HCT116 (cell line): ENCODE measurements around the gene GRAMD2A. TPM values are rescaled to one million over a fixed set of nuclear protein-coding genes. Genes with fewer than 3 reads are reported as not detected.

Source experiments
- ATAC-seq: fragments of 200-7000 bp; cut with Tn5 transposase; 2 replicates; pipeline ENCODE4 v1.9.1; 2020; ENCODE audit warnings: mild to moderate bottlenecking, moderate library complexity
- BruUV-seq: library from RNA; stranded (reverse); fragments of 400-500 nt; replicated peaks from 2 replicates; lab custom pipeline; 2021; lab: Mats Ljungman, UMichigan
- CTCF ChIA-PET: fragments of 300-600 bp; sonication (Branson Sonifier 250); formaldehyde crosslinking; loops from one replicate; lab custom pipeline; 2021; ENCODE audit warnings: antibody characterized with exemption; lab: Charles Lee
- POLR2A ChIA-PET: fragments of 300-600, 350-600 bp; sonication (Branson Sonifier 250); formaldehyde crosslinking; loops from one replicate; lab custom pipeline; 2021; ENCODE audit warnings: antibody characterized with exemption; lab: Charles Lee
- RAD21 ChIA-PET, 2 experiments: fragments of 300-600 bp; sonication (Branson Sonifier 250); formaldehyde crosslinking; loops; one replicate each; lab custom pipeline; 2023; ENCODE audit warnings: low total read pairs in 2 of 2; ENCODE audit not compliant: uncharacterized antibody in 2 of 2, unreplicated experiment in 2 of 2, low non-redundant PET in 1 of 2; lab: Charles Lee
- DNase-seq: peaks from one replicate; pipeline ENCODE4 v3.0.0-alpha.2; 2010; ENCODE audit warnings: low read depth, low spot score
- H2AFZ ChIP-seq: fragments of 200-600 bp; shearing (Covaris generic), sonication (generic); 2 replicates; pipeline ENCODE4 v1.6.1; 2017; ENCODE audit warnings: low read depth, mixed run types, mixed read lengths, antibody characterized with exemption, low read length; ENCODE audit not compliant: poor library complexity, severe bottlenecking
- H3K27ac ChIP-seq: 2 replicates; pipeline ENCODE4 v1.5.1; 2012; ENCODE audit warnings: low read depth, low read length
- H3K27me3 ChIP-seq: fragments of 200-600 bp; sonication (generic); 2 replicates; pipeline ENCODE4 v1.6.1; 2016; ENCODE audit warnings: mixed run types, low read length, mixed read lengths; ENCODE audit not compliant: insufficient read depth
- H3K36me3 ChIP-seq, 2 experiments: fragments of 200-500 bp in 1 of 2; fragments of 200-600 bp in 1 of 2; sonication (Bioruptor generic) in 1 of 2; sonication (generic) in 1 of 2; 2 replicates each; pipeline versions ENCODE4 v1.5.1 to v1.6.1; 2014 to 2016; ENCODE audit warnings: low read length in 2 of 2, inconsistent platforms in 1 of 2, mixed read lengths in 1 of 2, mixed run types in 1 of 2; ENCODE audit not compliant: insufficient read depth in 2 of 2, control insufficient read depth in 1 of 2
- H3K4me1 ChIP-seq, 2 experiments: fragments of 200-600 bp in 1 of 2; sonication (generic) in 1 of 2; 2 replicates each; pipeline versions ENCODE4 v1.5.1 to v1.6.1; 2012 to 2017; ENCODE audit warnings: low read length in 2 of 2, inconsistent platforms in 1 of 2, mild to moderate bottlenecking in 1 of 2, mixed read lengths in 1 of 2, mixed run types in 1 of 2, moderate library complexity in 1 of 2; ENCODE audit not compliant: insufficient read depth in 2 of 2, control insufficient read depth in 1 of 2
- H3K4me2 ChIP-seq: fragments of 200-600 bp; sonication (generic); 2 replicates; pipeline ENCODE4 v1.6.1; 2017; ENCODE audit warnings: mixed run types, low read length, mixed read lengths
- H3K4me3 ChIP-seq, 2 experiments: fragments of 200-600 bp in 1 of 2; sonication (generic) in 1 of 2; replicated peaks in 1 of 2; 2 replicates each; pipeline ENCODE4 v1.5.1; 2011 to 2016; ENCODE audit warnings: low read length in 2 of 2, control low read depth in 1 of 2, low read depth in 1 of 2, mild to moderate bottlenecking in 1 of 2, mixed read lengths in 1 of 2, mixed run types in 1 of 2
- H3K79me2 ChIP-seq: fragments of 200-600 bp; sonication (generic); 2 replicates; pipeline ENCODE4 v1.6.1; 2017; ENCODE audit warnings: mild to moderate bottlenecking, mixed run types, low read length, moderate library complexity, mixed read lengths; ENCODE audit not compliant: insufficient read depth
- H3K9ac ChIP-seq: fragments of 200-600 bp; sonication (generic); 2 replicates; pipeline ENCODE4 v1.6.1; 2016; ENCODE audit warnings: low read length, mixed read lengths
- H3K9me2 ChIP-seq: fragments of 200-600 bp; sonication (generic), shearing (Covaris generic); 2 replicates; pipeline ENCODE4 v1.6.1; 2017; ENCODE audit warnings: mixed run types, mild to moderate bottlenecking, moderate library complexity; ENCODE audit not compliant: insufficient read depth
- H3K9me3 ChIP-seq, 2 experiments: fragments of 200-500 bp in 1 of 2; fragments of 200-600 bp in 1 of 2; sonication (Bioruptor generic) in 1 of 2; sonication (generic) in 1 of 2; 2 replicates each; pipeline ENCODE4 v1.6.1; 2014 to 2017; ENCODE audit warnings: low read length in 2 of 2, mixed read lengths in 2 of 2, inconsistent platforms in 1 of 2, low read depth in 1 of 2, mild to moderate bottlenecking in 1 of 2, mixed run types in 1 of 2, moderate library complexity in 1 of 2; ENCODE audit not compliant: control insufficient read depth in 1 of 2, insufficient read depth in 1 of 2
- H4K20me1 ChIP-seq: fragments of 200-600 bp; sonication (generic), shearing (Covaris generic); 2 replicates; pipeline ENCODE4 v1.6.1; 2017; ENCODE audit warnings: mixed run types, mild to moderate bottlenecking, moderate library complexity; ENCODE audit not compliant: insufficient read depth
- CEBPB ChIP-seq: IDR thresholded peaks from 2 replicates; pipeline ENCODE4 v1.6.1; 2012; ENCODE audit warnings: low read depth
- EGR1 ChIP-seq: IDR thresholded peaks from 2 replicates; pipeline ENCODE4 v1.6.1; 2012; ENCODE audit warnings: low read depth
- FOSL1 ChIP-seq: IDR thresholded peaks from 2 replicates; pipeline ENCODE4 v1.6.1; 2012; ENCODE audit warnings: low read depth
- JUND ChIP-seq: IDR thresholded peaks from 2 replicates; pipeline ENCODE4 v1.6.1; 2012
- RAD21 ChIP-seq: IDR thresholded peaks from 2 replicates; pipeline ENCODE4 v1.6.1; 2012; ENCODE audit warnings: low read depth, mild to moderate bottlenecking
- SP1 ChIP-seq: IDR thresholded peaks from 2 replicates; pipeline ENCODE4 v1.6.1; 2012; ENCODE audit warnings: low read depth
- TCF7L2 ChIP-seq: IDR thresholded peaks from 2 replicates; pipeline ENCODE4 v1.7.0; 2011; ENCODE audit warnings: borderline replicate concordance, inconsistent platforms; ENCODE audit not compliant: insufficient read depth, insufficient read length; ENCODE audit errors: extremely low read depth
- ZNF274 ChIP-seq: fragments of 200-500 bp; sonication (Bioruptor generic); IDR thresholded peaks from 2 replicates; pipeline ENCODE4 v1.6.1; 2014; ENCODE audit warnings: mild to moderate bottlenecking, low read depth, low read length, inconsistent platforms
- intact Hi-C: fragments of 100-400 bp; cut with micrococcal nuclease; formaldehyde crosslinking; loops from 2 replicates; pipeline ENCODE4 v1.10.0; 2022
- total RNA-seq: library from RNA; stranded (reverse); gene quantifications from one replicate; pipeline ENCODE4 v1.2.1, GENCODE V29; 2021; ENCODE audit not compliant: unreplicated experiment
- TF ChIP-seq, protein P1 (sequence below): IDR thresholded peaks from 2 replicates; pipeline ENCODE4 v1.6.1; 2011; ENCODE audit warnings: mild to moderate bottlenecking, low read length, moderate library complexity; ENCODE audit not compliant: insufficient replicate concordance; ENCODE audit errors: extremely low read depth
- TF ChIP-seq, protein P2 (sequence below): IDR thresholded peaks from 2 replicates; pipeline ENCODE4 v1.6.1; 2012
- TF ChIP-seq, protein P3 (sequence below): IDR thresholded peaks from 2 replicates; pipeline ENCODE4 v1.6.1; 2012

The GRAMD2A gene
- total RNA-seq, 1 experiment from 2014 or later = 8.0 TPM

DNA sequence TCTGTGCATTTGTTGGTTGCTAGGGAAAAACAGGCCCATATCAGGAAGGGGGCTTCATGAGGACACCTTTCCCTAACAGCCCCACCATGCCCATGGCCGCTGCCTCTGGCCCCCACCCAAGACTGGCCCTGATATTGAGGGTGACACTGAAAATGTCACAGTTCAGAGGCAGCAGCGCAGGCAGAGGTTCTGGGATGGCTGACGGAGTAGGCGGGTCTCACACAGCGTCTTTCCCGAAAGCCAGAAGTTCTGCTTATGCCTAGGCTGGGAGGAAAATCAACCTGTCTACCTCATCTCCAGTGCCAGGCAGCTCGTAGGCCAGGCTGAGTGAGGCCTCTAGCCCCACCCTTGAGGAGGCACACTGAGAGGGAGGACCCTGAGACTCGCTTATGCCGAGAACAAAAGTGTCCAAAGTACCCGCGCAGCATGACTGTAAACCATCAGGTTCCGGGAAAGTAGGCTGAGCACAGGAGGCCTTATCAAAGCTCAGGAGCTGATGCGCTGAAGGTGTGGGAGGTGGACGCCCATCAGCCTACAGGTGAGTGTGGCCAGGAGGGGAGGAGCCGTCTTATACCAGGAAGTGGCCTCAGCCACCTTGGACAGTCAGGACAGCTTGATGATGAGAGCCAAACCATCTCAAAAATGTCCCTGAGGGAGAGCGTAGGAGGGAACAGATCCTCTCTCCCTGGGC, 27.5 kb downstream of the GRAMD2A start:
- no peaks in the 10 kb centered on the region for H4K20me1 ChIP-seq
- DNase-seq (no peak), ATAC-seq (peak; percentile 46; the same call in 1 of the 2 replicates)
- no peaks in the 10 kb centered on the region for H3K36me3 ChIP-seq
- H3K27me3 ChIP-seq = no peaks in the 10 kb centered on the region
- ChIA-PET CTCF (no interaction called here), RAD21 (no interaction called here), POLR2A (no interaction called here)
- intact Hi-C loops = no loop called here
- no peaks in the 10 kb centered on the region for H3K9me2 ChIP-seq
- no TSS peak for BruUV-seq
- no peaks in the 10 kb centered on the region for H3K9me3 ChIP-seq
- TF ChIP-seq TCF7L2 (no peak), ZNF274 (no peak)
- TF ChIP-seq, protein P1, sequence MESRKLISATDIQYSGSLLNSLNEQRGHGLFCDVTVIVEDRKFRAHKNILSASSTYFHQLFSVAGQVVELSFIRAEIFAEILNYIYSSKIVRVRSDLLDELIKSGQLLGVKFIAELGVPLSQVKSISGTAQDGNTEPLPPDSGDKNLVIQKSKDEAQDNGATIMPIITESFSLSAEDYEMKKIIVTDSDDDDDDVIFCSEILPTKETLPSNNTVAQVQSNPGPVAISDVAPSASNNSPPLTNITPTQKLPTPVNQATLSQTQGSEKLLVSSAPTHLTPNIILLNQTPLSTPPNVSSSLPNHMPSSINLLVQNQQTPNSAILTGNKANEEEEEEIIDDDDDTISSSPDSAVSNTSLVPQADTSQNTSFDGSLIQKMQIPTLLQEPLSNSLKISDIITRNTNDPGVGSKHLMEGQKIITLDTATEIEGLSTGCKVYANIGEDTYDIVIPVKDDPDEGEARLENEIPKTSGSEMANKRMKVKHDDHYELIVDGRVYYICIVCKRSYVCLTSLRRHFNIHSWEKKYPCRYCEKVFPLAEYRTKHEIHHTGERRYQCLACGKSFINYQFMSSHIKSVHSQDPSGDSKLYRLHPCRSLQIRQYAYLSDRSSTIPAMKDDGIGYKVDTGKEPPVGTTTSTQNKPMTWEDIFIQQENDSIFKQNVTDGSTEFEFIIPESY = no peak
- no peak overlapping the region for H3K4me3 ChIP-seq
- no peaks in the 10 kb centered on the region for H3K4me1 ChIP-seq
- no peaks in the 10 kb centered on the region for H3K79me2 ChIP-seq
- H3K9ac ChIP-seq = no peak overlapping the region
- no peak overlapping the region for H3K27ac ChIP-seq
- no peak overlapping the region for H2AFZ ChIP-seq
- H3K4me2 ChIP-seq = no peak overlapping the region

DNA sequence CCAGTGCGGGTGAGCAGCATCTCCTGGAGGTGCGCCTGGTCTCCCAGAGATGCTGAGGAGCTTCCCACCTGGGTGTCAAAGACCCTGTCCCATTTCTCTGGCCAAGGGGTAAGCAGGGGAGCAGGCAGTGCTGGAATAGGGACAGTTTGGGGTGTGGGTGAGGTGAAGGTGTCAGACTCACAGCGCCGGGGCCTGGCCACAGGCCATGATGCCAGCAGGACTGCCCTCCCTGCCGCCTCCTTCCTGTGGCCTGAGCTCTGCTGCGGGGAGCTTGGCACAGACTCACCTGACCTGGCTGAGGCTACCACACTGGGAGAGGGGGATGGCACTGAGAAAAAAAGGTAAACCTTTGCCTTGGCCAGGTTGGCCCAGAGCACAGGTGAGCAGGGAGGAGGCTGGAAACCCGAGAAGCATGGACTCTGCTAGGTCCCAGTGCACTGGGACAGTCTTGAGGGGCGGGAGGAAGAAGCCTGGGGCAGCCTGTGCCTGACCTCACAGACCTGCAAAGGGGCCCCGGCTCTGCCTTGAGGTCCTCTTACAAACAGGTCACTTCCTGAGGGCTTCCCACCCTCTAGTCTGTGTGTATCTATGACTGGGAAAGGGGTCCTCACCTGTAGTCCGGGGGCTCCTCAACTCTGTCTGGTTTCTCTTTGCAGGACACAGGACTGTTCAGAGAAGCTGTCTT, 28.2 kb downstream of the GRAMD2A start:
- ATAC-seq (no peak), DNase-seq (no peak)
- no peaks in the 10 kb centered on the region for H3K9me2 ChIP-seq
- no peaks in the 10 kb centered on the region for H3K36me3 ChIP-seq
- H3K27me3 ChIP-seq = no peaks in the 10 kb centered on the region
- H3K9ac ChIP-seq = no peak overlapping the region
- no peak overlapping the region for H3K27ac ChIP-seq
- no peaks in the 10 kb centered on the region for H4K20me1 ChIP-seq
- H3K4me2 ChIP-seq = no peak overlapping the region
- H3K79me2 ChIP-seq = no peaks in the 10 kb centered on the region
- POLR2A ChIA-PET = no interaction called here
- no TSS peak for BruUV-seq
- H3K9me3 ChIP-seq = no peaks in the 10 kb centered on the region
- H3K4me1 ChIP-seq = no peaks in the 10 kb centered on the region
- intact Hi-C loops = no loop called here
- H3K4me3 ChIP-seq = no peak overlapping the region
- no peak overlapping the region for H2AFZ ChIP-seq
- RAD21 ChIA-PET = no interaction called here
- CTCF ChIA-PET = no interaction called here
- TF ChIP-seq EGR1 (no peak), RAD21 (no peak), JUND (no peak), ZNF274 (no peak), SP1 (no peak), FOSL1 (no peak), CEBPB (no peak)
- TF ChIP-seq, protein P2, sequence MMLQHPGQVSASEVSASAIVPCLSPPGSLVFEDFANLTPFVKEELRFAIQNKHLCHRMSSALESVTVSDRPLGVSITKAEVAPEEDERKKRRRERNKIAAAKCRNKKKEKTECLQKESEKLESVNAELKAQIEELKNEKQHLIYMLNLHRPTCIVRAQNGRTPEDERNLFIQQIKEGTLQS = no peak
- TF ChIP-seq, protein P1 = no peak
- TF ChIP-seq, protein P3, sequence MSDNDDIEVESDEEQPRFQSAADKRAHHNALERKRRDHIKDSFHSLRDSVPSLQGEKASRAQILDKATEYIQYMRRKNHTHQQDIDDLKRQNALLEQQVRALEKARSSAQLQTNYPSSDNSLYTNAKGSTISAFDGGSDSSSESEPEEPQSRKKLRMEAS = no peak
